Fibroblast of skin of left quadriceps (primary cell): ENCODE measurements around the gene UNC93B1.

Experiments
- DNase-seq, 2 experiments: peaks; one replicate each; pipeline ENCODE4 v3.0.0-alpha.2; 2013; ENCODE audit warnings: low read depth in 2 of 2

Gene UNC93B1

DNA sequence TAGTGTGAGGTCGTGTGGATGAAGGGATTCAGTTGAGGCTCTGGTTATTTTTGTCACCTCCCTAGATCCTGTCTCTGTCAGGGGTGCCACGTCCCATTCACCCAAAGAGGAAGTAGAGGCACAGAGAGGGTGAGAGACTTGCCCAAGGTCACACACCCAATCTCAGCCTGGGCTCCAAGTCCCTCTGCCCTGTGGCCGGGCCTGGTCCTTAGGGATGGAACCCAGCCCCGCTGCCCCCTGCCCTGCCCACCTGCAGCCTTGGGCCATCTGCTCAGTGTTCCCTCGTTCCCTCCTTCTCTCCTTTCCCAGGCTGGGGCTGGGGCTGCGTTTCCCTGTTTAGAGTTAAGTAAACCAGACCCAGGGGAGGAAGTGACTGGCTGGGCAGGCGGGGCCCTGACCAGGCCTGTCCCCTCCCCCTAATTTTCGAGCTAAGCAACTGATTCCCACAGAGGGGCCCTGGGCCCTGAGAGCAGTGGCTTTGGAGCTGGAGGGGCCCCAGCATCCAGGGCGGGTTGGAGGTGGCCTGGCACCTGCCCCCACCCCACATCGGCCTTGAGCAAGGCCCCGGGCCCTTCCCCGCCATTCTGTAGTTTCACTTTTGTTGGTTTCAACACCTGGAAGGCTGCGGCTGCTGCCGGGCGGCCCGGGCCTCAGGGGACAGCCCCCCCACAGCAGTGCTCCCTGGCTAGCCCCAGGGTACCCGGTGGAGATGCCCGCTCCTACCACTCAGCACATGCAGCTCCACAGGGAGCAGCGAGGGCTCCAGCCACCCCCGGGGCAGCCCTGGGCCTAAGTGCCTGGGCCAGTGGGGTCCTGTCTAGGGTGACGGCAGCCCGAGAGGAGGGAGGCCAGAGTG is 36.4 kb upstream of the UNC93B1 start:
- peak; percentile 28 to 38 for DNase-seq

GRCh38 chr11:68039526-68040086 is 35.7 kb upstream of the UNC93B1 start:
- no peak for DNase-seq

DNA sequence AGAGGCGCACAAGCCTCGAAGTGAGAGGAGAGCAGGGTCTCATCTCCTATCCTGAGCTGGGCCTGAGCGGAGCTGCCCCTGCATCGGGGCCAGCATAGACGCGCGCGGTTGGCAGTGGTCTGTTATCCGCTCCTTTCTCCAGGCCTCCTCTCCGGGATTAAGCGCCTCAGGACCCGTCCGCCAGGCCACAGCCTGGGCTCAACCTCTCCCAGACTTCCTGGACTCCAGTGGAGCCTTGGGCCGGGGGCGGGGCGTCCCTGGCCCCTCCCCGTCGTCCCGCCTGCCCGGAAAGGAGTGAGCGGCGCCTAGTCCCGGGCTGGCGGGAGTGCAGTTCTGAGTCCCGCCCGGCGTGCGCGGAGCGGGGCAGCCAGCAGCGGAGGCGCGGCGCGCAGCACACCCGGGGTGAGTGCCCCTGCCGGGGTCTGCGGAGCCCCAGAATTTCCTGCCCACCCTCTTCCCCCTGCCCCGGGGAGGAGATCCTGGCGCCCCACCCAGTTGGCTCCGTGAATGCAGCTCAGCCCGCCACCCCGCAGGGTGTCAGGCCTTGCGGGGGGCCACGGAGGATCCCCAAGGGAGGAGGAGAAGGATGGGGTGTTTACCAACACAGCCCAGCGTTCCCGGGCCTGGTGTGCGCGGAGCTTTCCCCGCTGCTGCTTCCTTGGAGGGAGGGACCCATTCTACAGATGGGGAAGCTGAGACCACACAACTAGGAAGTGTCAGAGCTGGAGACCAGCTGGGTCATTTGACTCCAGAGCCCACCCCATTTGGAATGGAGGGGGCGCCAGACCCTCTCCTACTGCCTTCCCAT is 35.0 kb upstream of the UNC93B1 start, which contains the start of gene TCIRG1:
TSS of gene TCIRG1 (plus strand) at position 308 of the 808 bp plus-strand sequence. CDS start 2,247 bp downstream, outside the sequence.
- DNase-seq, result peak; percentile 40 to 51

GRCh38 chr11:68038226-68038717 is 34.4 kb upstream of the UNC93B1 start:
- no peak for DNase-seq

DNA sequence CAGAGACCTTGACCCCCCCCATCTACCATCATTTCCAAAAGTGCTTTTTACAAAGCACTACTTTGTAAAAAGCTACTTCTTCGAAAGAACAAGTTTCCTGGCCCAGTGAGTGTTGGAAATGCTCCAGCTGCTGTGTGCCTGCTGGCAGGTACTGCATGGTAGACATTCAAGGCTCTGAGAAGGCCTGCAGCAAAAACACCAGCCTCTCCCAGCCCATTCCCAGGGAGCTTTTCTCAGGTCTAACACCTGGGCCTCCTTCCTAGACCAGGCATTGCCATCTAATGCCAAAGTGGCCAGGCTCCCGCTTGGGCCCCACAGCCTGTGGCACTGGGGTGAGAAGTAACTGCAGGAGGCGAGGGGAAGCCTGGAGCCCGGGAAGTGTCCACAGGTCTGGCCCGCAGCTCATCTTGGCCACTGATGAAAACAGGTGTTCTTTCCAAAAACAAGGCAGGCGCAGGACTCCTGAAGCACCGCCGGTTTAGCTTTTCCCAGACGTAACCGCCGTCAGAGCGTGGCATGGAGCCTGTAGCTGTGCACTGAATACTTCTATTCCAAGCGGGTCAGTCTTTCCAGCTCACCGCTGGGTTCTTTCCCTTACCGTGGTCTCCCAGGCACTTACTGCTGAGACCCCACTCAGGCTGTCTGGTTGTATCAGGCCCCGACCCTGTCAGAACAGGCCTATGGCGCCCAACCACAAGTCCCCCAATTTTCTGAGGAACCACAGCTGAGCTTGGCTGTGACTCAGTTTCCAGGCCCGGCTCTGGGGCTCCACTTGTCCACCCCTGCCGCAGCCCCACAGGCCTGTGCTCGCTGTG is 33.7 kb upstream of the UNC93B1 start:
- no peak for DNase-seq

GRCh38 chr11:68036717-68037239 is 32.9 kb upstream of the UNC93B1 start:
- no peak for DNase-seq

DNA sequence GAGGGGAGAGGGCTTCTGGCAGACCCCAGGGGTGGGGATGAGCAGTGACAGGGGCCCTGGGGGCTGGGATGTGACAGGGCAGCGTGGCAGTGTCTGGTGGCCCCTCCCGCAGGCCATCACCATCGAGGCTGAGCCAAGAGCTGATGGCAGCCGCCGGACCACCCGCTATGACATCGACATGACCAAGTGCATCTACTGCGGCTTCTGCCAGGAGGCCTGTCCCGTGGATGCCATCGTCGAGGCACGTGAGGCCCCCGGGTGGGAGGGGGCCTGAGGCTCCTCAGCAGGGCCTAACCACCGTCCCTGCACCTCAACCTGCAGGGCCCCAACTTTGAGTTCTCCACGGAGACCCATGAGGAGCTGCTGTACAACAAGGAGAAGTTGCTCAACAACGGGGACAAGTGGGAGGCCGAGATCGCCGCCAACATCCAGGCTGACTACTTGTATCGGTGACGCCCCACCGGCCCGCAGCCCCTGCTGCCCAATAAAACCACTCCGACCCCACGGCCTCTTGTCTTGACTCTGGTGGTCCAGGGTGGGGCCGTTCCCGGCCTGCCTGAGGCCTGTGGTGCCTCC is 32.3 kb upstream of the UNC93B1 start:
- no peak for DNase-seq

- no peak for DNase-seq
Measured at GRCh38 chr11:68035266-68035876, 31.5 kb upstream of the UNC93B1 start.

- no peak for DNase-seq
Measured at GRCh38 chr11:68033708-68034045, 29.8 kb upstream of the UNC93B1 start.

GRCh38 chr11:68032997-68033707 is 29.3 kb upstream of the UNC93B1 start:
- DNase-seq, result no peak

DNA sequence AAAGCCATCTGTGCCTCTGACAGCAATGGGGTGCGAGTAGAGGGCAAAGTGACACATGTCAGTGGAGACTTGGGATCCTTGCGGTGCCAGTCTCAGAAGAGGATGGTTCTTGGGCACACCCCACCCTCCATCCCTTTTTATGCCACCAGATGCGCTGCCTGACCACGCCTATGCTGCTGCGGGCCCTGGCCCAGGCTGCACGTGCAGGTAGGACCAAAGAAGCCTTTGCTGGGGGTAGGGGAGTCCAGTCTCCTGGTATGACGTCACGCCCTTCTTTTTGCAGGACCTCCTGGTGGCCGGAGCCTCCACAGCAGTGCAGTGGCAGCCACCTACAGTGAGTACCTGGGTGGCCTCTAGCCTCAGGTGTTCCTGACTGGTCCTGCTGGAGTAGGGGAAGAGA is 28.1 kb upstream of the UNC93B1 start:
- DNase-seq, result no peak

DNA sequence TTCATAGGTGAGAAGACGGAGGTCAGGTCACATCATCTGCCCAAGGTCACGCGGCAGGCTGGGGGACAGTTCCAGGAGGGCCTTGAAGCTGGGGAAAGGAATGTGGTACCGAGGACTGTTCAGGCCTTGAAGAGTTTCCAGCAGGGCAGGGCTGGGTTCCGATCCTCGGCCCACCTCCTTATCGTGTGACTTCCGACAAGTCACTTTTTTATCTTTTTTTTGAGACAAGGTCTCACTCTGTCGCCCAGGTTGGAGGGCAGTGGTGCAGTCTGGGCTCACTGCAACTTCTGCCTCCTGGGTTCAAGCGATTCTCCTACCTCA is 27.2 kb upstream of the UNC93B1 start:
- no peak for DNase-seq

GRCh38 chr11:68030318-68031143 is 26.6 kb upstream of the UNC93B1 start, which contains the start of gene NDUFS8:
Gene NDUFS8 (plus strand): TSS chr11:68030681. CDS start chr11:68032152, 1,471 bp downstream.
- peak; percentile 99 for DNase-seq

DNA sequence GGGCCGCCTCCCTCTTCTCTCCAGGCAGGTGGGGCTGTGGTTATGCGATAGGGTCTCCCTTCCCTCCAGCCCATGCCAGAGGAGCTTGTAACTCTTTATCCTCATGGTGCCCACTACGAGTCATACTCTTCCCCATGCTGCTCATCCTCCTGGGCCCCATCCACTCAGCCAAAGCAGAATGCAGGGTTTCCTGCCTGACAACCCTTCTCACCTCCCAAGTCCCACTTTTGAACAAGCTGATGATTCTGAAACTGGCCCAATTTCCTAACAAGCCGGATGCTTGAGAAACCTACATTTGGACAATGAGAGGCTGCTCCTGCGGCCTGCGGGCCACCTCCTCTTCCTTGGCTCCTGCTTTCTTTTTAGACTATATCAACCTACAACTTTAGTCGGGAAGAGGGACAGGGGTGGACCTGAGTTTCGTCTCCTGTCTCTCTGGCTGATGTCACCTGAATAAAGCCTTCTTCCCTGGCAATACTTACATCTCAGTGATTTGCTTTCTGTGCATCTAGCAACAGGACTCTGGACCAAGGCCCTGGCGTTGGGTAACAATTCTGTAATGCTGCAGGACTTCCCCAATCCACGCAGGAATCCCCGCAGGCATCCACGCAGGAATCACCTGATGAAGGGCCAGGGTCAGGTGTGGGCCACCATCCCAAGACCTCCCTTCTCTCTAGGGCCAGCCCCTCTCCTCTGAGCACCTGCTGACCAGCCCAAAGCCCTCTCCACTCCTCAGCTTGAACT is 25.1 kb upstream of the UNC93B1 start:
- no peak for DNase-seq

GRCh38 chr11:68027667-68028066 is 23.8 kb upstream of the UNC93B1 start:
- DNase-seq, result no peak

- no peak for DNase-seq
Measured at GRCh38 chr11:68026391-68027105, 22.7 kb upstream of the UNC93B1 start.

DNA sequence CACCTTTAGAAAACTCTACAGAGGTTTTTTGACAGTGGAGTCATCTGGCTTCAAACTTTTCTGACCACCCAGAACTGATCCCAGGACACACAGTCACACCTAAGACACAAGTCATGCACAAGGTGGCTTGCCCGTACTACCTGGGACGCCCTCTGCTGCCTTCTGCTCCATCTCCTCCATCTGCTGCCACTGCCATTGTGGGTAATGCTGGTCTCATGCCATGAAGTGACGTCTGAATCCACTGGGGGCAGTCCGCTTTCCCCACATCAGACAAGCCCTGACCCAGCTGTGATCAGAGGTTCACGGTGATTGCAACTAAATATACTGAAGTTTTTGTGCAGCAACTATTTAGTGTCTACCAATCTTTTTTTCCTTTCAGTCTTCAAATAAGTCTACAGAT is 21.1 kb upstream of the UNC93B1 start:
- DNase-seq, result no peak

DNA sequence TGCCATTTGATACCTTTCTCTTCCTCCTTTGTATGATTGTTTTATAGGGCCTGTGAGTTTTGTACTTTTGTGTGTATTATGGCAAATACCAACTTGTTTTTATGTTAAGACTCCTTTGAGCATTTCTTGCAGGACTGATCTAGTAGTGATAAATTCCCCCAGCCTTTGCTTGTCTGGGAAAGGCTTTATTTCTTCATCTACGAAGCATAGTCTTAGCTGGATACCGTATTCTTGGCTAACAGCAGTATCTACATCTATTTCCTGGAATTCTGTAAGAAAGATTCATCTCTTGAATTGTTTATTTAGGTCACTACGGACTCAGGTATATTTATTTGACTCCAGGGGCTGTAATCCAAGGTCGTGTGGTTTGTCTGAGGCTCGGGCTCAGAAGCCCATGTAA is 20.6 kb upstream of the UNC93B1 start:
- no peak for DNase-seq
